Measurements from ENCODE around the gene RAB35.

Gene RAB35

DNA sequence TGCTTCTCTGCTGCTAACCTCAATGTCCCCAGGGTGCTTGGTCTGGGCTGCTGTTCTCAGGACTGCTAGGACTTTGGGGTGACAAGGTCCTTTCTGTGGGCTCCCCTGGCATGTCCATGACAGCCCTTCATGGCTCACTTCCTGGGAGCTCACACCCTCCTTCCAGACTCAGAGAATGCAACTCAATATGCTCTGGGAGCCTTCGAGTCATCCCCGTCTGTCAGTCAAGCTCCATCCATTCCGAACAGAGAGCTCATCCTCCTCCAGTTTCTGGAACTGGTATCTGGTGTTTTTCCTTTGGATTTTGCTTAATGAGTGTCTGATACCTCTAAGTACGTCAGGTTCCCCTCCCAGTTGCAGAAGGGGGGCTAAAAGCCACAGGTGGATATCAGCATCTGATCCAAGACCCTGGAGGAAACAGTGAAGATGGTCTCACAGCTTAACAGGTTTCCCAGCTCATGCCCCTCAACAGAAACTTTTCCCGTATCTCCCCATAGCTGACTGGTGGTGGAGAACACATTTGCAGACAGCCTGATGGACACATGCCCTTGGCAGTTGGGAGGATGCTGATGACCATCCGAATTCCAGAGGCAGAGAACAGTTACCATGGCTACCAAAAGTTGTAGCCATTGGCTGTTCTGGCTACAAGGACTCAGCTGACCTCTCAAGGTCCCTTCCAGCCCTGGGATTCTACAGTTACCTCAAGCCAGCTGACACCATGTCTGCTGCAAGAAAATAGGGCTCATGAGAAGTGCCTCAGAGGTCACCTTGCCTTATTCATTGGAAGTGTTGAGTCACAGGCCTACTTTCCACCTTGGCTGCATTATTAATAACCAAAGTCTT, 9.5 kb upstream of the RAB35 start:
- Histone ChIP-seq H3K36me3 (peaks cover 39 to 50% (median 45%) of the 10 kb centered on the region in 3 donors), H3K4me1 (no peaks in the 10 kb centered on the region), H3K9me3 (no peaks in the 10 kb centered on the region), H3K27me3 (no peaks in the 10 kb centered on the region), H3K27ac (no peak overlapping the region), H3K4me3 (no peak overlapping the region)
- TF ChIP-seq, protein P1, sequence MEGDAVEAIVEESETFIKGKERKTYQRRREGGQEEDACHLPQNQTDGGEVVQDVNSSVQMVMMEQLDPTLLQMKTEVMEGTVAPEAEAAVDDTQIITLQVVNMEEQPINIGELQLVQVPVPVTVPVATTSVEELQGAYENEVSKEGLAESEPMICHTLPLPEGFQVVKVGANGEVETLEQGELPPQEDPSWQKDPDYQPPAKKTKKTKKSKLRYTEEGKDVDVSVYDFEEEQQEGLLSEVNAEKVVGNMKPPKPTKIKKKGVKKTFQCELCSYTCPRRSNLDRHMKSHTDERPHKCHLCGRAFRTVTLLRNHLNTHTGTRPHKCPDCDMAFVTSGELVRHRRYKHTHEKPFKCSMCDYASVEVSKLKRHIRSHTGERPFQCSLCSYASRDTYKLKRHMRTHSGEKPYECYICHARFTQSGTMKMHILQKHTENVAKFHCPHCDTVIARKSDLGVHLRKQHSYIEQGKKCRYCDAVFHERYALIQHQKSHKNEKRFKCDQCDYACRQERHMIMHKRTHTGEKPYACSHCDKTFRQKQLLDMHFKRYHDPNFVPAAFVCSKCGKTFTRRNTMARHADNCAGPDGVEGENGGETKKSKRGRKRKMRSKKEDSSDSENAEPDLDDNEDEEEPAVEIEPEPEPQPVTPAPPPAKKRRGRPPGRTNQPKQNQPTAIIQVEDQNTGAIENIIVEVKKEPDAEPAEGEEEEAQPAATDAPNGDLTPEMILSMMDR (IDR thresholded peaks at IDR 0.05), result no peak
- intact Hi-C loops (cut with DNase I; ENCODE audit: low total_unique reads), result no loop called here
- no peak for DNase-seq

DNA sequence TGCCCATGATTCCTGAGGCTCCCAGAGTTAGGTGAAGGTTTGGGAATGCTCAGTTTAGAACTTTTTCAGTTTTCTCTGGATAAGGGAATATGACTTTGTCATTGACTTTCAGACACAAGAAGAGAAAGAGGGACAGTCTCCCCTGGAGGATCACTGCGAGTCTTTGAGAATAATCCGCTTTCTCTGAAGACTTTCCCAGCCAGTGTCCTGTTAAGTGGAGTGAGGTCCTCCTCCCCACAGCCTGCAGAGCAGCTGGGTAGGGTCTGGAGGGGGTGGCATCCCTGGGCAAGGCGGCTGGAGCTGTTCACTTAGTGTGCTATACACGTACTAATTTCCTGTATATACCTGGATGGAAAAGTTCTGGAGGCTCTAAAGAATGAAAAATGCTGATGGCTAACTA, 8.5 kb upstream of the RAB35 start:
- no peak overlapping the region for H3K4me3 ChIP-seq
- peaks cover 29 to 40% (median 35%) of the 10 kb centered on the region in 3 donors for H3K36me3 ChIP-seq
- no peak overlapping the region for H3K27ac ChIP-seq
- H3K9me3 ChIP-seq, result no peaks in the 10 kb centered on the region
- H3K4me1 ChIP-seq, result no peaks in the 10 kb centered on the region
- DNase-seq, result no peak
- TF ChIP-seq, protein P1 (IDR thresholded peaks at IDR 0.05), result no peak
- intact Hi-C loops (cut with DNase I; ENCODE audit: low total_unique reads), result no loop called here
- no peaks in the 10 kb centered on the region for H3K27me3 ChIP-seq

DNA sequence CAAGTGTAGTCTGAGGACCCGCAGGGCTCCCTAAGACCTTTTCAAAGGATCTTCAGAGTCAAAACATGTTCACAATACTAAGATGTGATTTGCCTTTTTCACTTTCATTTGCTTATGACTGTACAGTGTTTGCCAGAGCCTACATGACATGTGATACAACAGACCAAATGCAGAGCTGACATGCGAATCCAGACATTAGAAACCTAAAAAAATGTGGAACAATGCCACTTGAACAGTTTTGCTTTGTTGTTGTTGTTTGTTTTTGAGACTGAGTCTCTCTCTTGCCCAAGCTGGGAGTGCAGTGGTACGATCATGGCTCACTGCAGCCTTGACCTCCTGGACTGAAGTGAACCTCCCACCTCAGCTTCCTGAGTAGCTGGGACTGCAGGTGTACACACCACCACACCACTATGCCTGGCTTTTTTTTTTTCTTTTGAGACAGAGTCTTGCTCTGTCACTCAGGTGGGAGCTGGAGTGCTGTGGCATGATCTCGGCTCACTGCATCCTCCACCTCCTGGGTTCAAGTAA, 5.3 kb upstream of the RAB35 start:
- Histone ChIP-seq H3K36me3 (peaks cover 0 to 8% (median 3%) of the 10 kb centered on the region in 3 donors), H3K9me3 (no peaks in the 10 kb centered on the region), H3K4me1 (peaks cover 0 to 18% (median 8%) of the 10 kb centered on the region in 4 donors), H3K27ac (no peak overlapping the region), H3K27me3 (no peaks in the 10 kb centered on the region), H3K4me3 (no peak overlapping the region)
- intact Hi-C loops (cut with DNase I; ENCODE audit: low total_unique reads), result no loop called here
- TF ChIP-seq, protein P1 (IDR thresholded peaks at IDR 0.05), result no peak
- DNase-seq, result no peak

GRCh38 chr12:120121343-120121742, 4.8 kb upstream of the RAB35 start:
- TF ChIP-seq, protein P1 (IDR thresholded peaks at IDR 0.05), result no peak
- no peak for DNase-seq
- Histone ChIP-seq H3K27ac (no peak overlapping the region), H3K27me3 (no peaks in the 10 kb centered on the region), H3K4me3 (no peak overlapping the region), H3K36me3 (peaks cover 0 to 3% (median 0%) of the 10 kb centered on the region in 3 donors), H3K4me1 (peaks cover 0 to 18% (median 8%) of the 10 kb centered on the region in 4 donors), H3K9me3 (no peaks in the 10 kb centered on the region)
- intact Hi-C loops (cut with DNase I; ENCODE audit: low total_unique reads), result no loop called here

- TF ChIP-seq, protein P1 (IDR thresholded peaks at IDR 0.05), result no peak
- Histone ChIP-seq H3K4me1 (peaks cover 0 to 35% (median 22%) of the 10 kb centered on the region in 4 donors), H3K9me3 (no peaks in the 10 kb centered on the region), H3K27me3 (no peaks in the 10 kb centered on the region), H3K27ac (no peak overlapping the region), H3K4me3 (no peak overlapping the region), H3K36me3 (no peaks in the 10 kb centered on the region)
- intact Hi-C loops (cut with DNase I; ENCODE audit: low total_unique reads), result no loop called here
- no peak for DNase-seq
These were observed 2.9 kb upstream of the RAB35 start for GRCh38 chr12:120119271-120119973.

Data from tibial artery (tissue), 4 donors.